B cell (primary cell): Measurements from ENCODE around the gene OPHN1. TPM values are rescaled to one million over a fixed set of nuclear protein-coding genes. Genes with fewer than 3 reads are reported as not detected.

Source experiments
- ATAC-seq: fragments of 200-7000 bp; cut with Tn5 transposase; one replicate; pipeline ENCODE4 v1.10.0; 2021; ENCODE audit warnings: low read depth, mild to moderate bottlenecking, moderate number of reproducible peaks, moderate library complexity
- CTCF ChIA-PET: fragments of 350-600 bp; sonication (Branson Sonifier 250); formaldehyde crosslinking; loops from one replicate; lab custom pipeline; 2021; ENCODE audit warnings: antibody characterized with exemption, inconsistent platforms; lab: Charles Lee
- POLR2A ChIA-PET: fragments of 350-600 bp; sonication (Branson Sonifier 250); formaldehyde crosslinking; loops from one replicate; lab custom pipeline; 2021; ENCODE audit warnings: antibody characterized with exemption; lab: Charles Lee
- DNase-seq: peaks from one replicate; pipeline ENCODE4 v3.0.0; 2013
- H2AFZ ChIP-seq: 2 replicates; pipeline ENCODE4 v1.6.1; 2012; ENCODE audit warnings: mild to moderate bottlenecking, low read depth, low read length; ENCODE audit not compliant: insufficient read depth, poor library complexity, severe bottlenecking
- H3K27ac ChIP-seq, 2 donors: 1 replicate in 1 of 2; 2 replicates in 1 of 2; pipeline ENCODE4 v1.5.1; 2012 to 2013; ENCODE audit warnings: low read length in 2 of 2, mild to moderate bottlenecking in 2 of 2, moderate library complexity in 1 of 2
- H3K27me3 ChIP-seq, 4 experiments: fragments of 200-600 bp in 1 of 4; sonication (generic) in 1 of 4; replicated peaks in 1 of 4; 1 replicate in 2 of 4; 2 replicates in 2 of 4; pipeline versions ENCODE4 v1.6.1 to v1.7.0; 2013 to 2016; ENCODE audit warnings: low read length in 3 of 4, mild to moderate bottlenecking in 2 of 4, mixed read lengths in 1 of 4, moderate library complexity in 1 of 4; ENCODE audit not compliant: insufficient read depth in 4 of 4, control insufficient read depth in 3 of 4; ENCODE audit errors: control extremely low read depth in 1 of 4
- H3K36me3 ChIP-seq, 2 experiments: replicated peaks in 1 of 2; 1 replicate in 1 of 2; 2 replicates in 1 of 2; pipeline versions ENCODE4 v1.6.1 to v1.7.1; 2013; ENCODE audit warnings: low read length in 1 of 2; ENCODE audit not compliant: insufficient read depth in 2 of 2, control insufficient read depth in 1 of 2; ENCODE audit errors: control extremely low read depth in 1 of 2, extremely low read depth in 1 of 2
- H3K4me1 ChIP-seq, 2 donors: fragments of 200-600 bp in 1 of 2; sonication (generic) in 1 of 2; 1 replicate in 1 of 2; 2 replicates in 1 of 2; pipeline versions ENCODE4 v1.5.1 to v1.6.1; 2013 to 2017; ENCODE audit warnings: low read length in 2 of 2; ENCODE audit not compliant: control insufficient read depth in 2 of 2, insufficient read depth in 2 of 2
- H3K4me2 ChIP-seq: replicated peaks from 2 replicates; pipeline ENCODE3; 2012; ENCODE audit warnings: mild to moderate bottlenecking, low read depth, low read length; ENCODE audit not compliant: poor library complexity, severe bottlenecking
- H3K4me3 ChIP-seq, 5 experiments: fragments of 200-600 bp in 1 of 5; sonication (generic) in 1 of 5; 1 replicate in 3 of 5; 2 replicates in 2 of 5; pipeline versions ENCODE4 v1.5.1 to v1.7.0; 2011 to 2016; ENCODE audit warnings: low read length in 4 of 5, mild to moderate bottlenecking in 4 of 5, low read depth in 2 of 5, control low read depth in 1 of 5, moderate library complexity in 1 of 5; ENCODE audit not compliant: insufficient read depth in 1 of 5; ENCODE audit errors: control extremely low read depth in 1 of 5, extremely low read depth in 1 of 5
- H3K79me2 ChIP-seq: fragments of 200-600 bp; sonication (generic); one replicate; pipeline ENCODE4 v1.6.0; 2016; ENCODE audit warnings: low read length; ENCODE audit not compliant: control insufficient read depth, insufficient read depth
- H3K9ac ChIP-seq: fragments of 200-600 bp; sonication (generic); 2 replicates; pipeline ENCODE4 v1.6.1; 2017; ENCODE audit warnings: mild to moderate bottlenecking, low read length, moderate library complexity
- H3K9me3 ChIP-seq, 3 donors: one replicate each; pipeline versions ENCODE4 v1.6.1 to v1.7.1; 2013; ENCODE audit warnings: low read length in 2 of 3; ENCODE audit not compliant: control insufficient read depth in 2 of 3, insufficient read depth in 1 of 3; ENCODE audit errors: control extremely low read depth in 1 of 3
- H4K20me1 ChIP-seq: 2 replicates; pipeline ENCODE4 v1.6.0; 2012; ENCODE audit warnings: mild to moderate bottlenecking, low read length; ENCODE audit not compliant: insufficient read depth, control insufficient read depth, poor library complexity, severe bottlenecking
- H3K27ac Mint-ChIP-seq: one replicate; pipeline ENCODE4 v1.8.0; 2021; ENCODE audit warnings: mixed read lengths
- H3K27me3 Mint-ChIP-seq: one replicate; pipeline ENCODE4 v1.8.0; 2021; ENCODE audit warnings: mixed read lengths
- H3K4me1 Mint-ChIP-seq: one replicate; pipeline ENCODE4 v1.8.0; 2021; ENCODE audit warnings: mixed read lengths
- H3K4me3 Mint-ChIP-seq: one replicate; pipeline ENCODE4 v1.8.0; 2021; ENCODE audit warnings: mixed read lengths
- H3K9me3 Mint-ChIP-seq: one replicate; pipeline ENCODE4 v1.8.0; 2022; ENCODE audit warnings: mixed read lengths; ENCODE audit not compliant: insufficient read depth
- CTCF ChIP-seq: fragments of 200-600 bp; IDR thresholded peaks from one replicate; pipeline ENCODE4 v1.8.0; 2022; ENCODE audit warnings: antibody characterized with exemption, mild to moderate bottlenecking
- EZH2 ChIP-seq: IDR thresholded peaks from 2 replicates; pipeline ENCODE4 v1.6.1; 2012; ENCODE audit warnings: borderline replicate concordance, low read depth, mild to moderate bottlenecking, moderate library complexity, low read length; ENCODE audit not compliant: insufficient read depth, poor library complexity, severe bottlenecking
- WGBS: methylation state at CpG from one replicate; pipeline ENCODE4 v1.1.5; 2013; ENCODE audit warnings: missing lambda C conversion rate; ENCODE audit not compliant: insufficient coverage; 5-methylcytosine and 5-hydroxymethylcytosine counted together
- intact Hi-C: fragments of 100-400 bp; cut with micrococcal nuclease; formaldehyde crosslinking; loops from one replicate; pipeline ENCODE4 v1.10.0; 2022
- polyA plus RNA-seq: library from polyadenylated mRNA; depleted of rRNA; stranded (reverse); fragments of >200 nt; gene quantifications from 2 replicates; pipeline ENCODE4 v1.2.3, GENCODE V29; 2012
- total RNA-seq, 2 donors: library from RNA; stranded (reverse); fragments of 120-200 nt in 1 of 2; gene quantifications; 1 replicate in 1 of 2; 2 replicates in 1 of 2; pipeline versions ENCODE4 v1.2.3 to v1.2.4, GENCODE V29; 2013 to 2022

The OPHN1 gene
- total and polyA plus RNA-seq, 2 donors (not counting 1 experiment from before 2014, with no cell fraction given) = 0.03 to 0.17 TPM

- CTCF ChIA-PET = no interaction called here
- no peaks in the 10 kb centered on the region for H3K4me1 ChIP-seq
These were observed 183.4 kb downstream of the OPHN1 start for GRCh38 chrX:68249903-68250302.

GRCh38 chrX:68249401-68249831, 183.9 kb downstream of the OPHN1 start:
- H3K4me1 ChIP-seq = no peaks in the 10 kb centered on the region
- DNase-seq = no peak
- ATAC-seq = no peak
- no peaks in the 10 kb centered on the region for H3K27me3 ChIP-seq
- H2AFZ ChIP-seq = no peak overlapping the region
- CTCF ChIA-PET = no interaction called here
- POLR2A ChIA-PET = no interaction called here
- no peak overlapping the region for H3K4me3 ChIP-seq
- H3K9me3 ChIP-seq = no peaks in the 10 kb centered on the region
- H3K9ac ChIP-seq = no peak overlapping the region
- Mint-ChIP-seq H3K9me3 (no peaks in the 10 kb centered on the region), H3K27me3 (no peaks in the 10 kb centered on the region), H3K4me3 (no peak overlapping the region), H3K27ac (no peak overlapping the region), H3K4me1 (no peaks in the 10 kb centered on the region)
- intact Hi-C loops = no loop called here
- H3K27ac ChIP-seq = no peak overlapping the region
- H4K20me1 ChIP-seq = no peaks in the 10 kb centered on the region
- no peaks in the 10 kb centered on the region for H3K36me3 ChIP-seq
- TF ChIP-seq EZH2 = no peak
- H3K4me2 ChIP-seq = no peak overlapping the region
- WGBS = 86% methylated on average over 1 of the region's 5 CpGs
- H3K79me2 ChIP-seq = no peaks in the 10 kb centered on the region

More at GRCh38 chrX:68249903-68250302, 183.4 kb downstream of the OPHN1 start:
- Histone ChIP-seq H3K36me3 (no peaks in the 10 kb centered on the region), H3K79me2 (no peaks in the 10 kb centered on the region), H2AFZ (no peak overlapping the region), H3K27ac (no peak overlapping the region), H3K9ac (no peak overlapping the region), H3K4me2 (no peak overlapping the region), H3K9me3 (no peaks in the 10 kb centered on the region), H3K4me3 (no peak overlapping the region), H4K20me1 (no peaks in the 10 kb centered on the region), H3K27me3 (no peaks in the 10 kb centered on the region)
- TF ChIP-seq CTCF (no peak), EZH2 (no peak)
- WGBS = no CpG with 5 or more reads among the region's 2 CpGs
- no peaks in the 10 kb centered on the region for H3K4me1 Mint-ChIP-seq
- ATAC-seq (no peak), DNase-seq (no peak)
- H3K27me3 Mint-ChIP-seq = no peaks in the 10 kb centered on the region
- POLR2A ChIA-PET = no interaction called here
- no peak overlapping the region for H3K4me3 Mint-ChIP-seq
- intact Hi-C loops = no loop called here
- H3K27ac Mint-ChIP-seq = no peak overlapping the region
- H3K9me3 Mint-ChIP-seq = no peaks in the 10 kb centered on the region
